MCF 10A (cell line): ENCODE measurements around the gene CAPS. TPM values are rescaled to one million over a fixed set of nuclear protein-coding genes. Genes with fewer than 3 reads are reported as not detected.
A peak's percentile ranks its signal among the peaks of the same experiment; 100 is the strongest.

ENCODE experiments used
- Bru-seq: library from RNA; stranded (reverse); fragments of 400-500 nt; gene quantifications from one replicate; lab custom pipeline; 2021; lab: Mats Ljungman, UMichigan
- BruChase-seq, 2 experiments: library from RNA; stranded (reverse); fragments of 400-500 nt; gene quantifications; one replicate each; lab custom pipeline; 2021; lab: Mats Ljungman, UMichigan
- BruUV-seq: library from RNA; stranded (reverse); fragments of 400-500 nt; replicated peaks from 2 replicates; lab custom pipeline; 2021; lab: Mats Ljungman, UMichigan
- CTCF ChIA-PET: fragments of 300-600 bp; sonication (Branson Sonifier 250); formaldehyde crosslinking; extraction: SDS; loops from one replicate; lab custom pipeline; 2021; ENCODE audit warnings: antibody characterized with exemption, inconsistent platforms; lab: Yijun Ruan, JAX
- POLR2A ChIA-PET: fragments of 300-600, 350-650 bp; sonication (Branson Sonifier 250); formaldehyde crosslinking; extraction: SDS; loops from one replicate; lab custom pipeline; 2020; ENCODE audit warnings: antibody characterized with exemption, inconsistent platforms; lab: Yijun Ruan, JAX
- DNase-seq: peaks from one replicate; pipeline ENCODE4 v3.0.0-alpha.2; 2018; ENCODE audit not compliant: unreplicated experiment
- H3K27ac Mint-ChIP-seq: one replicate; pipeline ENCODE4 v1.8.0; 2022; ENCODE audit warnings: mild to moderate bottlenecking, low read depth, mixed read lengths; ENCODE audit not compliant: unreplicated experiment
- H3K27me3 Mint-ChIP-seq: one replicate; pipeline ENCODE4 v1.8.0; 2022; ENCODE audit warnings: mixed read lengths; ENCODE audit not compliant: insufficient read depth, unreplicated experiment
- H3K36me3 Mint-ChIP-seq: one replicate; pipeline ENCODE4 v1.8.0; 2022; ENCODE audit warnings: mild to moderate bottlenecking, moderate library complexity, mixed read lengths; ENCODE audit not compliant: insufficient read depth, unreplicated experiment
- H3K4me1 Mint-ChIP-seq: one replicate; pipeline ENCODE4 v1.8.0; 2022; ENCODE audit warnings: mixed read lengths; ENCODE audit not compliant: insufficient read depth, unreplicated experiment
- H3K4me3 Mint-ChIP-seq: one replicate; pipeline ENCODE4 v1.8.0; 2022; ENCODE audit warnings: mild to moderate bottlenecking, moderate library complexity, mixed read lengths; ENCODE audit not compliant: unreplicated experiment
- H3K9me3 Mint-ChIP-seq: one replicate; pipeline ENCODE4 v1.8.0; 2022; ENCODE audit warnings: mixed read lengths; ENCODE audit not compliant: unreplicated experiment
- intact Hi-C: fragments of 100-400 bp; cut with micrococcal nuclease; formaldehyde crosslinking; loops from 2 replicates; pipeline ENCODE4 v1.14.1; 2022
- long read RNA-seq: library from polyadenylated mRNA; stranded (forward); transcript quantifications from one replicate; pipeline ENCODE4 v2.0.0, GENCODE V29; 2022
- total RNA-seq: library from RNA; stranded (reverse); gene quantifications from 2 replicates; pipeline ENCODE4 v1.2.3, GENCODE V29; 2022
- TF ChIP-seq, protein P1 (sequence below): fragments of 200-600 bp; IDR thresholded peaks from one replicate; pipeline ENCODE4 v1.8.0; 2022; ENCODE audit warnings: antibody characterized with exemption, mild to moderate bottlenecking; ENCODE audit not compliant: unreplicated experiment

The CAPS gene
- 7.3 and 8.5 TPM in 2 replicates for total RNA-seq
- Bru-seq, nascent RNA: percentile 53 among the genes with signal in this experiment
- BruChase-seq, experiment 1, labeled RNA remaining after a 6-hour chase: percentile 83 among the genes with signal in this experiment
- BruChase-seq, experiment 2, labeled RNA remaining after a 2-hour chase: percentile 69 among the genes with signal in this experiment
- long read RNA-seq, partial matches to known transcripts: 1 of 4 reads
- long read RNA-seq, other reads (novel, unspliced or antisense): 2 of 4 reads

DNA sequence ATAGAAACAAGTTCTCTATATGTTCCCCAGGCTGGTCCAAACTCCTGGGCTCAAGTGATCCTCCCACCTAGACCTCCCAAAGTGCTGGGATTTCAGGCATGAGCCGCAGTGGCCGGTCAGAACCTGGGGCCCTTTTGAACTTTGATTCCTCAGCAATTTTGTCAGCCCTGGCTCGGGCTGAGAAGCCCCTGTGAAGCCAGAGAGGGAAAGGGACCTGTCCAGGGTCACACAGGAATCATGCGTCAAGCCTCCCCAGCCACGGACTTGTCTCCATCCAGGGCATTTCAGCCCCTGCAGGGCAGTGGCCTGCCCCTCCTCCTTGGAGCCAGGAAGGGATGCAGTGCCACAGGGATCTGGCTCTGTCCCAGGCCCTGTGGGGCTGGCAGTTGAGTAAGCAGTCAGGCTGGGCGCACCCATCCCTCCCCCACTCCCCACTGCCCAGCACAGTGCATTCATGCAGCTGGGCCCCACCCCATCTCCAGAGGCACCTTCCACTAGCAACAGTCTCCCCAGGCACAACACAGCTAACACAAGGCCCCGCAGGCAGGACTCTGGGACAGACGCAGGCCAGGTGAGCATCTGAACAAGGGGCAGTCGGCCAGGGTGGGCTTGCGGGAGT, at the start of gene CAPS:
CAPS (plus strand) TSS at position 516 of the 619 bp plus-strand sequence. CDS start 153 bp downstream, outside the sequence.
- intact Hi-C loops: no loop called here
- ChIA-PET POLR2A (interaction anchor here (1.0 to 1.6 kb wide), 3 partner anchors 8 to 45 kb away, joined by 3 to 6 read pairs (median 4); partner anchors contain the start of genes NDUFA11 and VMAC), CTCF (no interaction called here)
- Mint-ChIP-seq H3K4me3 (no peak within 1 kb of the TSS), H3K9me3 (no peaks in the 10 kb centered on the region), H3K4me1 (peaks cover 6% of the 10 kb centered on the region), H3K27ac (no peak within 1 kb of the TSS), H3K36me3 (peaks cover 54% of the 10 kb centered on the region), H3K27me3 (no peaks in the 10 kb centered on the region)
- TF ChIP-seq, protein P1, sequence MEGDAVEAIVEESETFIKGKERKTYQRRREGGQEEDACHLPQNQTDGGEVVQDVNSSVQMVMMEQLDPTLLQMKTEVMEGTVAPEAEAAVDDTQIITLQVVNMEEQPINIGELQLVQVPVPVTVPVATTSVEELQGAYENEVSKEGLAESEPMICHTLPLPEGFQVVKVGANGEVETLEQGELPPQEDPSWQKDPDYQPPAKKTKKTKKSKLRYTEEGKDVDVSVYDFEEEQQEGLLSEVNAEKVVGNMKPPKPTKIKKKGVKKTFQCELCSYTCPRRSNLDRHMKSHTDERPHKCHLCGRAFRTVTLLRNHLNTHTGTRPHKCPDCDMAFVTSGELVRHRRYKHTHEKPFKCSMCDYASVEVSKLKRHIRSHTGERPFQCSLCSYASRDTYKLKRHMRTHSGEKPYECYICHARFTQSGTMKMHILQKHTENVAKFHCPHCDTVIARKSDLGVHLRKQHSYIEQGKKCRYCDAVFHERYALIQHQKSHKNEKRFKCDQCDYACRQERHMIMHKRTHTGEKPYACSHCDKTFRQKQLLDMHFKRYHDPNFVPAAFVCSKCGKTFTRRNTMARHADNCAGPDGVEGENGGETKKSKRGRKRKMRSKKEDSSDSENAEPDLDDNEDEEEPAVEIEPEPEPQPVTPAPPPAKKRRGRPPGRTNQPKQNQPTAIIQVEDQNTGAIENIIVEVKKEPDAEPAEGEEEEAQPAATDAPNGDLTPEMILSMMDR: no peak
- DNase-seq: peak; percentile 79
- no TSS peak for BruUV-seq

DNA sequence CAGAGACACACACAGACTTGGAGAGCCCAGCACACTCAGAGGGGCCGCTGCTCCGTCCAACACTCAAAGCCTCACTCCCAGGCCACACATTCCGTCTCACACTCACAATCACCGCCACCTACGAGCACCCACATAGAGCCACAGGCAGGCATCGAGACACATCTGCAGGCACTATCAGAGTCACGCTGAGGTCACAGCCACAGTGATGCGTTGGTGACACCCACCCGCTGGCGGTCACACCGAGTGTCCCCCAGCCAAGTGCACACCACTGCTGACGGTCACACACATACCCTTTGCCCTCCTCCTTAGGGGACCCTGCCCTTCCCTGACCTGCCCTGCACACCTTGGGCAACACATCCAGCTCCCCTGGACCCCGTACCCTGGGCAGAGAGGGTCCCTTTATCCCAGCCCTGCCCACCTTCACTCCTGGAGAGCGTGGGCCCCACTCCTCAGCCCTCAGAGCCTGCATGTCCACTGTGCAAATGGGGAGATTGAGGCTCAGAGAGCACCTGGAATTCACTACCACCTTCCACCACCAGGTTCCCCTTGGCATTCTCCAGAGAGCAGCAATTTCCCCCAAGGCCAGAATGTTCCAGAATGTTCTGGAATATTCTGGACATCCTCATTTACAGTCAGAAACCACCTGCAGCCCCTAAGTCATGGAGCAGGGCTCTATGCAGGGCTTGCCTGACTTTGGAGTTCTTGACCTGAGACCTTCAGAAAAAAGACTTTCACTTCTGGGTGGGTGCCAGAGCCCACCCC, 49.1 kb upstream of the CAPS start:
- Mint-ChIP-seq H3K4me1 (no peaks in the 10 kb centered on the region), H3K27me3 (peaks cover 9% of the 10 kb centered on the region), H3K36me3 (no peaks in the 10 kb centered on the region), H3K9me3 (no peaks in the 10 kb centered on the region), H3K27ac (no peak overlapping the region), H3K4me3 (no peak overlapping the region)
- POLR2A ChIA-PET: interaction anchor here (0.7 kb wide), 1 partner anchor 43 kb away, joined by 3 read pairs; no protein-coding TSS in a partner anchor
- intact Hi-C loops: no loop called here
- TF ChIP-seq, protein P1: peak; percentile 23
- CTCF ChIA-PET: no interaction called here
- BruUV-seq: no TSS peak
- no peak for DNase-seq

DNA sequence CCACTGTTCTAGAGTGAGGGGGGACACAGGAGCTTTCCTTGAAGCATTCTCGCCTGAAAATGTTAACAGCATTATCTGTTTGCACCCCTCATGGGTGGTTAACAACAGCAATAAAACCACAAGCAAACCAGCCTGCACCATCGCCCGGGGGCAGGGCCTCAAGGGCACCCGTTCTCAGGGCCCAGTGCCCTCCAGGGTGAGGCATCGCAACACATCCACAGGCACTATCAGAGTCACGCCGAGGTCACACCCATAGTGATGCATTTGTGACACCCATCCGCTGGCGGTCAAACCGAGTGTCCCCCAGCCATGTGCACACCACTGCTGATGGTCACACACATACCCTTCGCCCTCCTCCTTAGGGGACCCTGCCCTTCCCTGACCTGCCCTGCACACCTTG, 48.3 kb upstream of the CAPS start:
- no TSS peak for BruUV-seq
- DNase-seq: no peak
- ChIA-PET POLR2A (interaction anchor here (0.5 to 0.7 kb wide), 2 partner anchors 37 to 42 kb away, joined by 3 read pairs; no protein-coding TSS in a partner anchor), CTCF (no interaction called here)
- H3K27me3 Mint-ChIP-seq: peaks cover 9% of the 10 kb centered on the region
- no peak overlapping the region for H3K27ac Mint-ChIP-seq
- peaks cover 2% of the 10 kb centered on the region for H3K36me3 Mint-ChIP-seq
- H3K4me3 Mint-ChIP-seq: no peak overlapping the region
- H3K9me3 Mint-ChIP-seq: no peaks in the 10 kb centered on the region
- intact Hi-C loops: no loop called here
- TF ChIP-seq, protein P1: no peak
- no peaks in the 10 kb centered on the region for H3K4me1 Mint-ChIP-seq
